Stimulated activated CD8-positive, alpha-beta memory T cell treated with anti-CD3 and anti-CD28 coated beads, Interleukin-12 subunit alpha, Interleukin-12 subunit beta, amount 100 ng/mL, for 24 hours (primary cell): Measurements from ENCODE around the gene RNF166.
"Not testable (repeated sequence)": the region's sequence is repeated elsewhere in the genome, so short reads cannot be mapped to it uniquely, and the experiment has no call there.

Source experiments
- DNase-seq: peaks from one replicate; pipeline ENCODE4 v3.0.0-alpha.2; 2020; ENCODE audit errors: extremely low read depth

Gene RNF166

GRCh38 chr16:88673716-88674379, 32.4 kb downstream of the RNF166 start:
- DNase-seq: no peak

GRCh38 chr16:88672776-88673175, 33.4 kb downstream of the RNF166 start:
- no peak for DNase-seq

- DNase-seq: no peak
Measured at GRCh38 chr16:88671806-88672205, 34.4 kb downstream of the RNF166 start.

- DNase-seq: no peak
Measured at GRCh38 chr16:88669980-88670379, 36.2 kb downstream of the RNF166 start.

- not testable (repeated sequence) for DNase-seq
Measured at GRCh38 chr16:88669493-88669892, 36.7 kb downstream of the RNF166 start.

- no peak for DNase-seq
Measured at GRCh38 chr16:88667461-88667860, 38.7 kb downstream of the RNF166 start.

GRCh38 chr16:88665570-88665969, 40.6 kb downstream of the RNF166 start:
- no peak for DNase-seq

GRCh38 chr16:88665148-88665547, 41.1 kb downstream of the RNF166 start:
- no peak for DNase-seq

GRCh38 chr16:88662843-88663606, 43.2 kb downstream of the RNF166 start, which contains the start of gene MVD:
MVD (minus strand) TSS chr16:88663091; CDS start chr16:88663080, 11 bp downstream.
- peak; percentile 87 for DNase-seq

GRCh38 chr16:88662222-88662842, 43.9 kb downstream of the RNF166 start:
- no peak for DNase-seq

GRCh38 chr16:88661468-88661867, 44.7 kb downstream of the RNF166 start:
- no peak for DNase-seq

GRCh38 chr16:88659160-88659559, 47.0 kb downstream of the RNF166 start:
- DNase-seq: no peak

GRCh38 chr16:88658714-88659113, 47.5 kb downstream of the RNF166 start:
- no peak for DNase-seq

- no peak for DNase-seq
Measured at GRCh38 chr16:88657371-88657770, 48.8 kb downstream of the RNF166 start.

- DNase-seq: no peak
Measured at GRCh38 chr16:88656291-88656980, 49.8 kb downstream of the RNF166 start.

- DNase-seq: no peak
Measured at GRCh38 chr16:88655733-88656281, 50.4 kb downstream of the RNF166 start.

- no peak for DNase-seq
Measured at GRCh38 chr16:88655053-88655732, 51.0 kb downstream of the RNF166 start.

- no peak for DNase-seq
Measured at GRCh38 chr16:88654363-88655052, 51.7 kb downstream of the RNF166 start.

- no peak for DNase-seq
Measured at GRCh38 chr16:88653596-88654362, 52.4 kb downstream of the RNF166 start.

- no peak for DNase-seq
Measured at GRCh38 chr16:88653101-88653500, 53.1 kb downstream of the RNF166 start.
